ENCODE measurements around the gene GLIPR2. TPM values are rescaled to one million over a fixed set of nuclear protein-coding genes. Genes with fewer than 3 reads are reported as not detected.

Gene GLIPR2
- total and polyA plus RNA-seq, 2 experiments from 2014 or later, result 5.1 to 5.7 TPM

- H3K27me3 Mint-ChIP-seq (ENCODE audit: insufficient read depth, low read depth, poor library complexity), result peaks cover 2% of the 10 kb centered on the region
- H3K9me3 Mint-ChIP-seq, result no peaks in the 10 kb centered on the region
- no peak overlapping the region for H2AFZ ChIP-seq
- no peaks in the 10 kb centered on the region for H3K9me2 ChIP-seq (ENCODE audit: insufficient read depth)
- DNase-seq (ENCODE audit: low spot score) (no peak), ATAC-seq (no peak)
- H3K4me1 ChIP-seq (ENCODE audit: insufficient read depth), result no peaks in the 10 kb centered on the region
- H3K36me3 Mint-ChIP-seq (ENCODE audit: low read depth), result no peaks in the 10 kb centered on the region
- H3K4me3 Mint-ChIP-seq, result no peak overlapping the region
- no peaks in the 10 kb centered on the region for H3F3A ChIP-seq (replicated peaks; ENCODE audit: low read depth)
- H4K20me1 ChIP-seq (replicated peaks; ENCODE audit: insufficient read depth), result no peaks in the 10 kb centered on the region
- TF ChIP-seq POLR2AphosphoS5 (IDR thresholded peaks at IDR 0.05; ENCODE audit: low read depth) (no peak), ETS1 (IDR thresholded peaks at IDR 0.05) (no peak), CREB1 (CRISPR knock-in tag; IDR thresholded peaks at IDR 0.05; ENCODE audit: low read depth) (no peak), EZH2phosphoT487 (IDR thresholded peaks at IDR 0.05; ENCODE audit: unreplicated experiment) (no peak), REST (IDR thresholded peaks at IDR 0.05; ENCODE audit: unreplicated experiment) (no peak), JUNB (IDR thresholded peaks at IDR 0.05; ENCODE audit: unreplicated experiment) (no peak)
- no peak overlapping the region; the same call in 1 of the 2 replicates for H3K27ac Mint-ChIP-seq
- no peaks in the 10 kb centered on the region for H3K36me3 ChIP-seq (ENCODE audit: insufficient read depth)
- H3K79me2 ChIP-seq (replicated peaks; ENCODE audit: insufficient read depth), result no peaks in the 10 kb centered on the region
- peaks cover 5% of the 10 kb centered on the region for H3K4me1 Mint-ChIP-seq
- no peak overlapping the region for H3K27ac ChIP-seq (ENCODE audit: low read depth)
- H3K4me2 ChIP-seq, result no peak overlapping the region
- H3K27me3 ChIP-seq (ENCODE audit: insufficient read depth), result no peaks in the 10 kb centered on the region
- H3K4me3 ChIP-seq, result no peak overlapping the region
Observed at GRCh38 chr9:36116593-36116992, 19.9 kb upstream of the GLIPR2 start.

GRCh38 chr9:36118201-36118600 is 18.3 kb upstream of the GLIPR2 start:
- H3K79me2 ChIP-seq (replicated peaks; ENCODE audit: insufficient read depth), result no peaks in the 10 kb centered on the region
- TF ChIP-seq NANOG (IDR thresholded peaks at IDR 0.05; ENCODE audit: borderline replicate concordance) (no peak), CREB1 (CRISPR knock-in tag; IDR thresholded peaks at IDR 0.05; ENCODE audit: low read depth) (no peak), REST (IDR thresholded peaks at IDR 0.05; ENCODE audit: unreplicated experiment) (no peak), STAT1 (IDR thresholded peaks at IDR 0.05; ENCODE audit: unreplicated experiment) (no peak), EZH2phosphoT487 (IDR thresholded peaks at IDR 0.05; ENCODE audit: unreplicated experiment) (no peak), JUNB (IDR thresholded peaks at IDR 0.05; ENCODE audit: unreplicated experiment) (no peak), CTCF (conservative IDR thresholded peaks at IDR 0.05; ENCODE audit: low read depth in 2 of 2) (no peak), POLR2AphosphoS5 (IDR thresholded peaks at IDR 0.05; ENCODE audit: low read depth) (no peak), EZH2 (IDR thresholded peaks at IDR 0.05; ENCODE audit: low read depth, unreplicated experiment) (no peak)

More at GRCh38 chr9:36118201-36118600, 18.3 kb upstream of the GLIPR2 start:
- Mint-ChIP-seq H3K4me1 (peaks cover 5% of the 10 kb centered on the region), H3K36me3 (ENCODE audit: low read depth) (no peaks in the 10 kb centered on the region), H3K27me3 (ENCODE audit: insufficient read depth, low read depth, poor library complexity) (peaks cover 2% of the 10 kb centered on the region), H3K4me3 (no peak overlapping the region), H3K27ac (peak overlapping the region; percentile 8; the same call in 1 of the 2 replicates), H3K9me3 (no peaks in the 10 kb centered on the region)
- H3K9me2 ChIP-seq (ENCODE audit: insufficient read depth), result no peaks in the 10 kb centered on the region
- H2AFZ ChIP-seq, result no peak overlapping the region
- no peak for ATAC-seq
- H3K4me2 ChIP-seq, result no peak overlapping the region
- H3F3A ChIP-seq (replicated peaks; ENCODE audit: low read depth), result no peaks in the 10 kb centered on the region
- no peaks in the 10 kb centered on the region for H3K36me3 ChIP-seq (ENCODE audit: insufficient read depth)
- 0 out of 2 replicates have a peak, but pooled peaks cover 3% of the 10 kb centered on the region for H3K4me1 ChIP-seq (ENCODE audit: insufficient read depth)
- no peaks in the 10 kb centered on the region for H3K27me3 ChIP-seq (ENCODE audit: insufficient read depth)
- no peak for DNase-seq (ENCODE audit: low spot score)
- H3K4me3 ChIP-seq, result no peak overlapping the region
- no peaks in the 10 kb centered on the region for H4K20me1 ChIP-seq (replicated peaks; ENCODE audit: insufficient read depth)
- H3K27ac ChIP-seq (ENCODE audit: low read depth), result no peak overlapping the region

All from GM23338 (cell line).